DND-41 (cell line): ENCODE measurements around the gene ATXN7L1.

Experiments used
- CTCF ChIP-seq: IDR thresholded peaks from 2 replicates; pipeline ENCODE4 v1.5.1; 2012; ENCODE audit warnings: borderline replicate concordance, low read length, moderate library complexity, mild to moderate bottlenecking; ENCODE audit not compliant: poor library complexity, severe bottlenecking; ENCODE audit errors: extremely low read depth
- EZH2 ChIP-seq: IDR thresholded peaks from 3 replicates; pipeline ENCODE4 v1.6.1; 2012; ENCODE audit warnings: borderline replicate concordance, low read depth, mild to moderate bottlenecking, moderate library complexity, low read length, inconsistent platforms; ENCODE audit not compliant: severe bottlenecking

- TF ChIP-seq CTCF: no peak
- TF ChIP-seq EZH2: no peak
These were observed 110.6 kb downstream of the ATXN7L1 start for GRCh38 chr7:105765846-105766245.
